Fibroblast of lung (primary cell): ENCODE measurements around the gene KDM2B.

Experiments
- EZH2 ChIP-seq: IDR thresholded peaks from 2 replicates; pipeline ENCODE4 v1.5.1; 2012; ENCODE audit warnings: low read length, control low read depth, mild to moderate bottlenecking; ENCODE audit errors: missing control alignments
- TF ChIP-seq, protein P1 (sequence below), 2 donors: IDR thresholded peaks in 1 of 2; conservative IDR thresholded peaks in 1 of 2; 1 replicate in 1 of 2; 2 replicates in 1 of 2; pipeline ENCODE4 v1.5.1; 2011 to 2012; ENCODE audit warnings: low read length in 2 of 2, control low read depth in 1 of 2, inconsistent platforms in 1 of 2, low read depth in 1 of 2, mild to moderate bottlenecking in 1 of 2

DNA sequence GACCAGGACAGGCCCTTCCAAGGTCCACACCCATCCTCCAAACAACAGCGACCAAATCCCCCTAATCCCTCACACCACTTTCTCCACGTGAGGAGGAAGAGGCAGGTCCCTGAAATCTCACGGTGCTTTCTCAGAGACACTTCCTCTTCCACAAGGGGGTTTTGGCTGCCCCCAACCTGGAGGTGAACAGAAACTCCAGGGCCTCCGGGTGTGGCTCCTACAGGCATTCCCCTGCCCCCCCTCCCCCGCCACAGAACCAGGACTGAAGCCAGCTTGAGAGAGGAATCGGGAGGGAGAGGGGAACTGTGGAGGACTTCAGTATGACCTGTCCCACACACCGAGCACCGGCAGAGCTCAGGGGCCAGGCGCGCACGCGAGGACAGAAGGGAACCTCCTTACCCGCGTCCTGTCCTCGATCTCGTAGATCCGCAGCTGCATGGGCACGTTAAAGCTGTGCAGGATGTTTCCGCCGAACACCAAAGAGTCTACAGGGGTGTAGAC is 60.2 kb downstream of the KDM2B start:
- TF ChIP-seq, protein P1, sequence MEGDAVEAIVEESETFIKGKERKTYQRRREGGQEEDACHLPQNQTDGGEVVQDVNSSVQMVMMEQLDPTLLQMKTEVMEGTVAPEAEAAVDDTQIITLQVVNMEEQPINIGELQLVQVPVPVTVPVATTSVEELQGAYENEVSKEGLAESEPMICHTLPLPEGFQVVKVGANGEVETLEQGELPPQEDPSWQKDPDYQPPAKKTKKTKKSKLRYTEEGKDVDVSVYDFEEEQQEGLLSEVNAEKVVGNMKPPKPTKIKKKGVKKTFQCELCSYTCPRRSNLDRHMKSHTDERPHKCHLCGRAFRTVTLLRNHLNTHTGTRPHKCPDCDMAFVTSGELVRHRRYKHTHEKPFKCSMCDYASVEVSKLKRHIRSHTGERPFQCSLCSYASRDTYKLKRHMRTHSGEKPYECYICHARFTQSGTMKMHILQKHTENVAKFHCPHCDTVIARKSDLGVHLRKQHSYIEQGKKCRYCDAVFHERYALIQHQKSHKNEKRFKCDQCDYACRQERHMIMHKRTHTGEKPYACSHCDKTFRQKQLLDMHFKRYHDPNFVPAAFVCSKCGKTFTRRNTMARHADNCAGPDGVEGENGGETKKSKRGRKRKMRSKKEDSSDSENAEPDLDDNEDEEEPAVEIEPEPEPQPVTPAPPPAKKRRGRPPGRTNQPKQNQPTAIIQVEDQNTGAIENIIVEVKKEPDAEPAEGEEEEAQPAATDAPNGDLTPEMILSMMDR (conservative IDR thresholded peaks at IDR 0.05 in 1 of 2, IDR thresholded peaks at IDR 0.05 in 1 of 2; ENCODE audit: low read depth in 1 of 2, low read length in 2 of 2), result no peak
- TF ChIP-seq EZH2, result no peak
